HG03521 (cell line): ENCODE results near the gene BATF3.

Experiments used
- ATAC-seq: cut with Tn5 transposase; IDR thresholded peaks from one replicate; pipeline ENCODE4 v1.9.1; 2021; ENCODE audit warnings: mild to moderate bottlenecking, moderate library complexity; ENCODE audit not compliant: unreplicated experiment

The BATF3 gene

DNA sequence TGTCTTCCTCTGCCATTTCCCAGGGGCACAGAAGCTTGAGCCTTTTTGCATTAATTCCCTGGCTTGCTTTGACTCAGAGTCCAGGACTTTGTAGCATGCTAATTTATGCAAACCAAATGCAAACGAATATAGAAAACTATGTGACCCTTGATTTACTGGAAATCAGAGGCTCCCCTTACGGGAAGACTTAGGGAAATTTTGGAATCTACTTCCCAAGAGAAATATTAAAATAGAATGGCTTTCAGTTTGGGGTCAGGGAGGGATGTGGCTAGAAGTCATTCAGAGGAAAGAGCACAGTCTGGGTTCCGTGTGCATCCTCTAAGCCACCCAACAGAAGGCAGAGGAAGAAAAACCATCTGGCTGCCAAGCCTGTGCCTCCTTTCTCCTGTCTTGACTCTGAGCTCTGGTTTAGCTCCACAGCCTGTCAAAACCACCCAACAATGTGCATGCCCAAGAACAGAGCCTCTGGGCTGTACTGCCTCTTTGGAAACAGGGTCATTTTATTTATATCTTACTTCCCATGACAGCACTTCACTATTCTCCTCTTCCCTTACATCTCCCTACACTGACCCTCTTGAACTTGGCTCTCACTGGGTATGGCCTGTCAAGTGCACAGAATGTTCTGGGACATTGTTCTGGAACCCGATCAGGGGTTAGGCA is 61.0 kb downstream of the BATF3 start:
- ATAC-seq = no peak

DNA sequence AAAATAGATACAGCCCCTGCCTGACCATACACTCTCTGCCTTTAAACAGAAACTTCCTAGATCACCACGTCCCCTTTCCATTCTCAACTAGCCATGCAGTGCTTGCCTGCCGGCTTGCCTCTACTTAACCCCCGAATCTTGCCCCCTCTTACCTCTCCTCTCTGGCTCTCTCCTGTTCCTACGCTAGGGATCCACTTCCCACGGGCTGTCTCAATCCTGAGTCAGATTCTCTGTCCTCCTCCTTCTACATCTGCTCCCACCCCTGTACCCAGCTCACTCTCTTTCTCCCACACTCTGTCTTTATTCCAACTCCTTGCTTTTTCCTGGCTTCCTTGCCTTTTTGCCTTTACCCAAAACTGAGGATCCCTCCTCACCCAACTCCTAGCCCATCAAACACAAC is 61.7 kb downstream of the BATF3 start:
- ATAC-seq = no peak
